ENCODE data around the gene CHMP1B.
"Not testable (repeated sequence)": the region's sequence is repeated elsewhere in the genome, so short reads cannot be mapped to it uniquely, and the experiment has no call there.

CHMP1B gene

GRCh38 chr18:11834772-11835171 lies 16.4 kb upstream of the CHMP1B start:
- DNase-seq: no peak
- intact Hi-C loops (cut with DNase I): no loop called here

- no peak for DNase-seq
- intact Hi-C loops (cut with DNase I): no loop called here
These were observed 11.7 kb upstream of the CHMP1B start for GRCh38 chr18:11839556-11839955.

GRCh38 chr18:11840493-11840892 lies 10.7 kb upstream of the CHMP1B start:
- intact Hi-C loops (cut with DNase I): loop anchor here (10.0 kb wide), 1 partner anchor 106 kb away; no protein-coding TSS in a partner anchor
- DNase-seq: no peak

GRCh38 chr18:11842562-11842961 lies 8.7 kb upstream of the CHMP1B start:
- intact Hi-C loops (cut with DNase I): loop anchor here (10.0 kb wide), 1 partner anchor 108 kb away; no protein-coding TSS in a partner anchor
- no peak for DNase-seq

GRCh38 chr18:11844436-11844835 lies 6.8 kb upstream of the CHMP1B start:
- DNase-seq: no peak
- intact Hi-C loops (cut with DNase I): loop anchor here (10.0 kb wide), 1 partner anchor 110 kb away; no protein-coding TSS in a partner anchor

GRCh38 chr18:11845654-11846053 lies 5.6 kb upstream of the CHMP1B start:
- DNase-seq: no peak
- intact Hi-C loops (cut with DNase I): loop anchor here (10.0 kb wide), 1 partner anchor 111 kb away; no protein-coding TSS in a partner anchor

GRCh38 chr18:11847811-11848210 lies 3.4 kb upstream of the CHMP1B start:
- intact Hi-C loops (cut with DNase I): loop anchor here (10.0 kb wide), 1 partner anchor 113 kb away; no protein-coding TSS in a partner anchor
- DNase-seq: no peak

- peak in 1 of 10 donors; percentile 47 for DNase-seq
- intact Hi-C loops (cut with DNase I): loop anchor here (10.0 kb wide), 1 partner anchor 114 kb away; no protein-coding TSS in a partner anchor
These were observed 1.9 kb upstream of the CHMP1B start for GRCh38 chr18:11849279-11849678.

- DNase-seq: peak in 9 of 10 donors; percentile 41 to 92 (median 60)
- intact Hi-C loops (cut with DNase I): loop anchor here (2.0 to 10.0 kb wide), 2 partner anchors 59 to 115 kb away; partner anchors contain the start of gene MPPE1
These were observed 1.2 kb upstream of the CHMP1B start for GRCh38 chr18:11849841-11850634.

GRCh38 chr18:11850821-11851145 lies 430 bp upstream of the CHMP1B start:
- intact Hi-C loops (cut with DNase I): loop anchor here (2.0 kb wide), 1 partner anchor 58 kb away; the partner anchor contains the start of gene MPPE1
- no peak for DNase-seq

GRCh38 chr18:11851806-11852337 lies 659 bp downstream of the CHMP1B start:
- peak in 5 of 10 donors; percentile 13 to 85 (median 40) for DNase-seq
- intact Hi-C loops (cut with DNase I): loop anchor here (2.0 kb wide), 1 partner anchor 57 kb away; the partner anchor contains the start of gene MPPE1

GRCh38 chr18:11854554-11854953 lies 3.3 kb downstream of the CHMP1B start:
- intact Hi-C loops (cut with DNase I); DNase-seq: not testable (repeated sequence)

GRCh38 chr18:11857177-11857887 lies 6.1 kb downstream of the CHMP1B start:
- peak in 6 of 10 donors; percentile 20 to 89 (median 47) for DNase-seq
- intact Hi-C loops (cut with DNase I): no loop called here

GRCh38 chr18:11859282-11859830 lies 8.1 kb downstream of the CHMP1B start:
- intact Hi-C loops (cut with DNase I): no loop called here
- DNase-seq: no peak

- DNase-seq: no peak
- intact Hi-C loops (cut with DNase I): loop anchor here (2.0 kb wide), 1 partner anchor 27 kb away; no protein-coding TSS in a partner anchor
These were observed 8.7 kb downstream of the CHMP1B start for GRCh38 chr18:11859903-11860407.

- DNase-seq: no peak
- intact Hi-C loops (cut with DNase I): loop anchor here (2.0 kb wide), 1 partner anchor 28 kb away; no protein-coding TSS in a partner anchor
These were observed 9.6 kb downstream of the CHMP1B start for GRCh38 chr18:11860594-11861450.

GRCh38 chr18:11861583-11862288 lies 10.5 kb downstream of the CHMP1B start:
- intact Hi-C loops (cut with DNase I): loop anchor here (2.0 kb wide), 1 partner anchor 29 kb away; no protein-coding TSS in a partner anchor
- no peak for DNase-seq

- DNase-seq: no peak
- intact Hi-C loops (cut with DNase I): no loop called here
These were observed 11.4 kb downstream of the CHMP1B start for GRCh38 chr18:11862468-11863137.

Data from posterior cingulate gyrus (tissue), 11 donors.